M059J (cell line): ENCODE data around the gene CNIH1. TPM values are rescaled to one million over a fixed set of nuclear protein-coding genes. Genes with fewer than 3 reads are reported as not detected.
"Not testable (repeated sequence)": the region's sequence is repeated elsewhere in the genome, so short reads cannot be mapped to it uniquely, and the experiment has no call there.

Experiments
- DNase-seq: peaks from one replicate; pipeline ENCODE4 v3.0.0-alpha.2; 2012; ENCODE audit warnings: low read depth
- total RNA-seq: library from RNA; depleted of rRNA; stranded (reverse); fragments of >200 nt; shearing (Covaris generic); gene quantifications from 2 replicates; pipeline ENCODE4 v1.2.3, GENCODE V29; 2014

CNIH1 gene
- total RNA-seq, 1 experiment from 2014 or later, result 207 TPM

- DNase-seq, result no peak
Measured at GRCh38 chr14:54467280-54467679, 26.1 kb upstream of the CNIH1 start.

GRCh38 chr14:54465654-54466053 lies 24.5 kb upstream of the CNIH1 start:
- no peak for DNase-seq

- no peak for DNase-seq
Measured at GRCh38 chr14:54462048-54462447, 20.9 kb upstream of the CNIH1 start.

- DNase-seq, result no peak
Measured at GRCh38 chr14:54459106-54459505, 17.9 kb upstream of the CNIH1 start.

GRCh38 chr14:54458536-54458935 lies 17.4 kb upstream of the CNIH1 start:
- DNase-seq, result not testable (repeated sequence)

- no peak for DNase-seq
Measured at GRCh38 chr14:54457609-54457996, 16.4 kb upstream of the CNIH1 start.

- DNase-seq, result not testable (repeated sequence)
Measured at GRCh38 chr14:54456820-54457608, 15.8 kb upstream of the CNIH1 start.

- no peak for DNase-seq
Measured at GRCh38 chr14:54455363-54455762, 14.2 kb upstream of the CNIH1 start.

GRCh38 chr14:54453990-54454389 lies 12.8 kb upstream of the CNIH1 start:
- DNase-seq, result peak; percentile 24

GRCh38 chr14:54453252-54453651 lies 12.1 kb upstream of the CNIH1 start:
- DNase-seq, result no peak

- no peak for DNase-seq
Measured at GRCh38 chr14:54451961-54452360, 10.8 kb upstream of the CNIH1 start.

GRCh38 chr14:54451121-54451601 lies 10.0 kb upstream of the CNIH1 start:
- no peak for DNase-seq

- DNase-seq, result peak; percentile 16
Measured at GRCh38 chr14:54450535-54450934, 9.4 kb upstream of the CNIH1 start.

GRCh38 chr14:54447231-54447692 lies 6.1 kb upstream of the CNIH1 start:
- no peak for DNase-seq

- DNase-seq, result no peak
Measured at GRCh38 chr14:54446161-54446693, 5.1 kb upstream of the CNIH1 start.

GRCh38 chr14:54444681-54445080 lies 3.5 kb upstream of the CNIH1 start:
- DNase-seq, result no peak

- no peak for DNase-seq
Measured at GRCh38 chr14:54443981-54444380, 2.8 kb upstream of the CNIH1 start.

- DNase-seq, result not testable (repeated sequence)
Measured at GRCh38 chr14:54442961-54443360, 1.8 kb upstream of the CNIH1 start.

GRCh38 chr14:54440476-54440872 lies 700 bp downstream of the CNIH1 start:
- DNase-seq, result no peak

- no peak for DNase-seq
Measured at GRCh38 chr14:54440037-54440436, 1.1 kb downstream of the CNIH1 start.

- DNase-seq, result peak; percentile 23
Measured at GRCh38 chr14:54438703-54439102, 2.5 kb downstream of the CNIH1 start.

GRCh38 chr14:54437954-54438353 lies 3.2 kb downstream of the CNIH1 start:
- DNase-seq, result not testable (repeated sequence)

GRCh38 chr14:54435500-54435981 lies 5.6 kb downstream of the CNIH1 start:
- peak; percentile 76 for DNase-seq
